ENCODE results near the gene PSMC3IP.

DNA sequence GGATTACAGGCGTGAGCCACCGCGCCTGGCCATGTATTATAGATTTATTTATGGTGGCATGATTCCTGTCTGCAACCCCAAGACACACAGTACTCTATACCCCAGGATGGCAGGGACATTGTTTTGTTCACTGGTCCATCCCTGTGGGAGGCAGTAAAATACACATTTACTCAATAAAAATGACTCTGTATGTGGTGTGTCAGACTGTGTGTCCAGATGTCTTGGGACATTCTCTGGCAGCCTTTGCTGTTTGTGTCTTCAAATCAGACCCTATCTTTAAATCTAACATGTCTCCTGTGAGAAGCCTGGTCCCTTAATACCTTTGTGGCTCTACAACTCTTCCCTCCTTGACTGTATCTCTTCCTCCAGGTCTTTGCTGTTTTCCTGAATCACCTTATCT is 17.3 kb downstream of the PSMC3IP start:
- TF ChIP-seq POLR2A (IDR thresholded peaks at IDR 0.05) (no peak), CTCF (IDR thresholded peaks at IDR 0.05) (no peak), EP300 (IDR thresholded peaks at IDR 0.05) (no peak), POLR2AphosphoS5 (IDR thresholded peaks at IDR 0.05) (no peak)

Measured in gastroesophageal sphincter (tissue), 3 donors.